Mesendoderm (in vitro differentiated cells): ENCODE data around the gene SLC39A11.

Experiments
- DNase-seq: peaks from one replicate; pipeline ENCODE4 v3.0.0; 2013
- H2AK5ac ChIP-seq: 2 replicates; pipeline ENCODE4 v1.6.1; 2013; ENCODE audit warnings: low read length, inconsistent platforms
- H2BK120ac ChIP-seq: 2 replicates; pipeline ENCODE4 v1.6.1; 2013; ENCODE audit warnings: low read depth, mild to moderate bottlenecking, low read length, moderate library complexity, mixed read lengths
- H2BK15ac ChIP-seq: replicated peaks from 2 replicates; pipeline ENCODE4 v1.6.1; 2013; ENCODE audit warnings: low read depth, mild to moderate bottlenecking, moderate library complexity
- H2BK5ac ChIP-seq: 2 replicates; pipeline ENCODE4 v1.6.1; 2013; ENCODE audit warnings: low read length, inconsistent platforms
- H3K18ac ChIP-seq: 2 replicates; pipeline ENCODE4 v1.6.1; 2013; ENCODE audit warnings: mild to moderate bottlenecking, low read length, mixed read lengths
- H3K23ac ChIP-seq: one replicate; pipeline ENCODE4 v1.6.1; 2013; ENCODE audit warnings: low read length
- H3K27ac ChIP-seq: 2 replicates; pipeline ENCODE4 v1.5.1; 2013; ENCODE audit warnings: low read depth, mild to moderate bottlenecking, inconsistent platforms, low read length, moderate library complexity
- H3K27me3 ChIP-seq: 2 replicates; pipeline ENCODE4 v1.6.1; 2013; ENCODE audit warnings: low read length, control low read depth, mild to moderate bottlenecking, inconsistent platforms; ENCODE audit not compliant: insufficient read depth, poor library complexity
- H3K36me3 ChIP-seq: 2 replicates; pipeline ENCODE4 v1.6.1; 2013; ENCODE audit warnings: low read length, inconsistent platforms; ENCODE audit not compliant: control insufficient read depth, insufficient read depth
- H3K4ac ChIP-seq: one replicate; pipeline ENCODE4 v1.6.1; 2013; ENCODE audit warnings: low read depth, mild to moderate bottlenecking, low read length, moderate library complexity
- H3K4me1 ChIP-seq: 2 replicates; pipeline ENCODE4 v1.6.1; 2013; ENCODE audit warnings: low read depth, low read length, inconsistent platforms; ENCODE audit not compliant: control insufficient read depth
- H3K4me2 ChIP-seq: 2 replicates; pipeline ENCODE4 v1.6.1; 2013; ENCODE audit warnings: low read length
- H3K4me3 ChIP-seq: 2 replicates; pipeline ENCODE4 v1.5.1; 2013; ENCODE audit warnings: mild to moderate bottlenecking, low read length
- H3K56ac ChIP-seq: one replicate; pipeline ENCODE4 v1.6.1; 2013; ENCODE audit warnings: low read length
- H3K79me1 ChIP-seq: 2 replicates; pipeline ENCODE4 v1.6.1; 2013; ENCODE audit warnings: low read length, inconsistent platforms
- H3K79me2 ChIP-seq: 2 replicates; pipeline ENCODE4 v1.6.1; 2013; ENCODE audit warnings: mild to moderate bottlenecking, low read length; ENCODE audit not compliant: control insufficient read depth, insufficient read depth
- H3K9ac ChIP-seq: 2 replicates; pipeline ENCODE4 v1.6.1; 2013; ENCODE audit warnings: low read length, inconsistent platforms
- H4K5ac ChIP-seq: one replicate; pipeline ENCODE4 v1.6.1; 2013; ENCODE audit warnings: low read length
- H4K8ac ChIP-seq: one replicate; pipeline ENCODE4 v1.6.1; 2013; ENCODE audit warnings: low read depth, mild to moderate bottlenecking, control low read depth, low read length, moderate library complexity
- WGBS: extraction: QIAGEN DNeasy Blood & Tissue Kit; methylation state at CpG from one replicate; pipeline ENCODE4 v1.1.7; 2013; ENCODE audit warnings: low lambda C conversion rate, missing lambda C conversion rate; ENCODE audit not compliant: insufficient coverage; ENCODE audit errors: extremely low coverage; 5-methylcytosine and 5-hydroxymethylcytosine counted together

SLC39A11 gene

DNA sequence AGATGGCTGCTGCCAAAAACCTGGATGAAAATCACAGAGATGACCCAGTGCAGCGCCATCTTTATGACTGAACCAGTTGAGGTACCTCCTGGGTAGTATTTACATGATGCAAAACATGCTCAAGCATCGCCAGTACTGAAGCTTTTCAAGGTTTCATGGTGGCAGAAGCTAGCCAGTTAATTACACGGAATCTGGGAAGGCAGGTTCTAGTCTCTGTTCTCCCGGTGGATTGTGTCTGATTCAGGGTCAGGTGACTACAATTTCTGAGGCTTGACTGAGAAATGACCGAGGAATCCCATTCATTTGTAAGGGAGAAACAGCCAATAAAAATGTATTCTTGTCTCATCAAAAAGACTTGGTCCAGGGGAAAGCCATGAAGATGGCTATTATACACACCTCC lies 209.1 kb downstream of the SLC39A11 start:
- H3K27ac ChIP-seq, result no peak overlapping the region
- H3K79me2 ChIP-seq, result no peaks in the 10 kb centered on the region
- no peak overlapping the region for H3K9ac ChIP-seq
- no peak overlapping the region for H2BK15ac ChIP-seq
- H3K4ac ChIP-seq, result no peak overlapping the region
- WGBS, result no CpG with 5 or more reads among the region's 5 CpGs
- H3K56ac ChIP-seq, result no peak overlapping the region
- no peak overlapping the region for H4K8ac ChIP-seq
- H3K4me3 ChIP-seq, result no peak overlapping the region
- H3K23ac ChIP-seq, result no peak overlapping the region
- H3K18ac ChIP-seq, result no peak overlapping the region
- no peaks in the 10 kb centered on the region for H3K27me3 ChIP-seq
- DNase-seq, result no peak
- H4K5ac ChIP-seq, result no peak overlapping the region
- H2BK120ac ChIP-seq, result no peak overlapping the region
- no peak overlapping the region for H2AK5ac ChIP-seq
- H3K4me2 ChIP-seq, result no peak overlapping the region
- no peaks in the 10 kb centered on the region for H3K4me1 ChIP-seq
- H3K36me3 ChIP-seq, result no peaks in the 10 kb centered on the region
- no peak overlapping the region for H2BK5ac ChIP-seq
- H3K79me1 ChIP-seq, result no peaks in the 10 kb centered on the region

DNA sequence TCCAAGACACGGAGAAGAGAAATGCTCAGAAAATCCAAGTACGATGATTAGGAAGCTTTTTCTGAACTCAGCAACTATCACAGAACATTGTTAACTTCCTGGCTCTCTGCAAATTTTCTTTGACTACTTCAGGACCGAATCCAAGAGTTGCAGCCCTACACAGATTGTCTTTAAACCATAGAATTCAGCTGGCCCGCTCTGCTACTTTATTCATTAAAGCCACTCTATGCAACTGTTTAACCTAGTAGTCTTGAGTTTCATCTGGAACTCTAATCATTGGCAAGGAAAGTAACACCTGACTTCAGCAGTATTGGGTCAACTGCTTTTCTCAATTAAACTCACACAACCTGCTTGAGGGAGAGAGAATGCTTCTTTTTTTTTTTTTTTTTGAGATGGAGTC lies 210.1 kb downstream of the SLC39A11 start:
- Histone ChIP-seq H3K18ac (no peak overlapping the region), H3K4ac (no peak overlapping the region), H3K36me3 (no peaks in the 10 kb centered on the region), H3K4me3 (no peak overlapping the region), H3K79me2 (no peaks in the 10 kb centered on the region), H3K27me3 (no peaks in the 10 kb centered on the region), H2BK120ac (no peak overlapping the region), H4K8ac (no peak overlapping the region), H2AK5ac (no peak overlapping the region), H3K9ac (no peak overlapping the region), H3K4me2 (no peak overlapping the region), H4K5ac (no peak overlapping the region), H3K79me1 (no peaks in the 10 kb centered on the region), H3K4me1 (no peaks in the 10 kb centered on the region), H2BK15ac (no peak overlapping the region), H3K23ac (no peak overlapping the region), H3K56ac (no peak overlapping the region), H2BK5ac (no peak overlapping the region), H3K27ac (no peak overlapping the region)
- DNase-seq, result no peak
- no CpG with 5 or more reads among the region's 4 CpGs for WGBS

DNA sequence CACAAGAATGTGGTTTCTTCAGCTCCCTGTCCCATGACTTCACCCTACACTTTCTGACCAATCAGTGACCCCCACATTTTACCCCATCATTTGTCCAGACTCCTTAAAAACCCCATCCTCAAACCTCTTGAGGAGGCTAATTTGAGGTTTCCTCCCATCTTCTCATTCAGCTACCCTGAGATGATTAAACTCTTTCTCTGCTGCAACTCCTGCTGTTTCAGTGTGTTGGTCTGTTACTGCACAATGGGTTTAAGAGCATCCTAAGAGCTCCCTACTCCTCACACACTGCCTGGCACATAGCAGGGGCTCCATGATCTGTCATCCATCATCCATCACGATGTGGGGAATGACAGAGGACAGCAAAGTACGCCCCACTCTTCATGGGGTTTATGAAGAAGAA lies 212.6 kb downstream of the SLC39A11 start:
- Histone ChIP-seq H2BK5ac (no peak overlapping the region), H3K56ac (no peak overlapping the region), H3K4ac (no peak overlapping the region), H3K4me1 (no peaks in the 10 kb centered on the region), H3K23ac (no peak overlapping the region), H3K36me3 (no peaks in the 10 kb centered on the region), H3K27me3 (no peaks in the 10 kb centered on the region), H3K9ac (no peak overlapping the region), H3K79me1 (no peaks in the 10 kb centered on the region), H2AK5ac (no peak overlapping the region), H3K79me2 (no peaks in the 10 kb centered on the region), H3K27ac (no peak overlapping the region), H3K4me3 (no peak overlapping the region), H2BK120ac (no peak overlapping the region), H3K4me2 (no peak overlapping the region), H2BK15ac (no peak overlapping the region), H3K18ac (no peak overlapping the region), H4K5ac (no peak overlapping the region), H4K8ac (no peak overlapping the region)
- no CpG with 5 or more reads among the region's 2 CpGs for WGBS
- DNase-seq, result no peak

DNA sequence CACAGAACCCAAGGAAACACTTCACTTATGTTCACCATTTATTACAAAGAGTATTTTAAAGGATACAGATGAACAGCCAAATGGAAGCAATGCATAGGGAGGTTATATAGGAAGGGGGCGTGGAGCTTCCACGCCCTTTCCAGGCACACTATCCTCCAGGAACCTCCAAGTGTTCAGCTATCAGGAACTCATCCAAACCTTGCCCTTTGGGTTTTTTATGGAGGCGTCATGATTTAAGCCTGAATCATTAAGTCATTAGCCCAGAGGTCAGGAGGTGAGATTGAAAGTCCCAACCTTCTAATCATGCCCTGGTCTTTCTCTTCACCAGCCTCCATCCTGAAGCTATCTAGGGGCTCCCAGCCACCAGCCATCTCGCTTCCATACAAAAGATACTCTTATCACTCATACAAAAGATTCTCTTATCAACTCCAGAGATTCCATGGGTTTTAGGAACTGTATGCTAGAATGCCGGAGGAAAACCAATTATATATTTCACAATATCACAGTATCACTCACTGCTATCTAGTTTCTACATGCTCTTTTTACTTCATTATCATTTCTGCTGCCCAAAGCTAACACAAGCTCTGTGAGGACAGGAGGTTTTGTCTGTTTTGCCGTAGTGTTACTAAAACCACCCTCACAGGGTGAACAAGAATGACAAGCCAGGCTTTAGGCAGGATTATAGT lies 213.4 kb downstream of the SLC39A11 start:
- DNase-seq, result peak; percentile 57
- H3K56ac ChIP-seq, result no peak overlapping the region
- no peaks in the 10 kb centered on the region for H3K4me1 ChIP-seq
- no peak overlapping the region for H3K4me3 ChIP-seq
- H2AK5ac ChIP-seq, result no peak overlapping the region
- H2BK15ac ChIP-seq, result no peak overlapping the region
- H3K18ac ChIP-seq, result no peak overlapping the region
- no peaks in the 10 kb centered on the region for H3K36me3 ChIP-seq
- no peak overlapping the region for H3K4ac ChIP-seq
- no peak overlapping the region for H2BK120ac ChIP-seq
- H3K27me3 ChIP-seq, result no peaks in the 10 kb centered on the region
- H3K27ac ChIP-seq, result no peak overlapping the region
- whole genome bisulfite sequencing, result no CpG with 5 or more reads among the region's 6 CpGs
- no peak overlapping the region for H2BK5ac ChIP-seq
- no peak overlapping the region for H3K23ac ChIP-seq
- H3K9ac ChIP-seq, result no peak overlapping the region
- no peak overlapping the region for H4K5ac ChIP-seq
- H4K8ac ChIP-seq, result no peak overlapping the region
- H3K79me1 ChIP-seq, result no peaks in the 10 kb centered on the region
- no peaks in the 10 kb centered on the region for H3K79me2 ChIP-seq
- no peak overlapping the region for H3K4me2 ChIP-seq

DNA sequence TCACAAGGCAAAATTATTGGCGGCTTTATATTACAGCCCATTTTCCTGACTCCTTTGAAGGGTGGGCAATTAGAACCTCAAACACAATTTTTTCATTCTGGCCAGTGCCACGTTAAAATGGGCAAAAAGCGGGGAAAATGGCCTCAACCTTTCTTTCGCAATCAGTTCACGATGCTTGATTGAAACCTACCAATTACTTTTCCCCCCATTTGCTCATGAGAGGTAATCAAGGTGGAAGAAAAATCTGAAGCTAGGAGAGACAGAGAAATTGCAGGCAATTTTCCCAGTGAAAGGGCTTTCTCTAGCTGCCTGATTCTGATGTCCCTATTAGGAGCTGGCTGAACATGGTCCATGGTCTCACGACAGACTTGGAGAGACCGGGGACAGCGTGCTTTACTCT lies 215.1 kb downstream of the SLC39A11 start:
- Histone ChIP-seq H3K36me3 (no peaks in the 10 kb centered on the region), H4K8ac (no peak overlapping the region)

DNA sequence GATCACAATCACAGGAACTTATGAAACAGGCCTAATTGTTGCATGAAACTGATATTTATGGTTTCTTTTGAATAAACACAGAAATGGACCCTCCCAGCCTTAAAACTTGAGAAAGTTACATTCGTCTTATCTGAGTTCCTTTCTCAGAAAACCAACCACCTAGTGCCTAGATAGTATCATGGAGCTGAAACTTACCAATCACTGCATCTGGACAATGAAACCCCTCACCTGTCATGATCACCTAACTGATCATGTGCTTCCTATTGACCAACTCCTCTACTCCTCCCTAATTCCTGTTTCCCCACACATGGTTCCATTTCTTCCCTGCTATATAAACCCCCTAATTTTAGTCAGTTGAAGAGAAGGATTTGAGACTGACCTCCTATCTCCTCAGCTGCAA lies 216.1 kb downstream of the SLC39A11 start:
- H3K36me3 ChIP-seq, result no peaks in the 10 kb centered on the region
- no peak overlapping the region for H3K4me3 ChIP-seq
- no peak overlapping the region for H2BK5ac ChIP-seq
- no CpG with 5 or more reads among the region's 1 CpG for WGBS
- H4K8ac ChIP-seq, result no peak overlapping the region
- H3K27ac ChIP-seq, result no peak overlapping the region
- no peak overlapping the region for H2BK120ac ChIP-seq
- no peaks in the 10 kb centered on the region for H3K27me3 ChIP-seq
- H3K9ac ChIP-seq, result no peak overlapping the region
- H3K79me1 ChIP-seq, result no peaks in the 10 kb centered on the region
- DNase-seq, result no peak
- no peaks in the 10 kb centered on the region for H3K79me2 ChIP-seq
- H3K23ac ChIP-seq, result no peak overlapping the region
- no peak overlapping the region for H3K18ac ChIP-seq
- H3K4me2 ChIP-seq, result no peak overlapping the region
- no peaks in the 10 kb centered on the region for H3K4me1 ChIP-seq
- no peak overlapping the region for H3K56ac ChIP-seq
- no peak overlapping the region for H2BK15ac ChIP-seq
- no peak overlapping the region for H4K5ac ChIP-seq
- no peak overlapping the region for H3K4ac ChIP-seq
- H2AK5ac ChIP-seq, result no peak overlapping the region

More for the DNA sequence above, 215.1 kb downstream of the SLC39A11 start:
- no peak overlapping the region for H3K4me2 ChIP-seq
- no peak overlapping the region for H3K56ac ChIP-seq
- no peak overlapping the region for H3K18ac ChIP-seq
- no peak overlapping the region for H3K23ac ChIP-seq
- no peak overlapping the region for H3K9ac ChIP-seq
- H3K79me1 ChIP-seq, result no peaks in the 10 kb centered on the region
- no peak overlapping the region for H4K5ac ChIP-seq
- H3K4ac ChIP-seq, result no peak overlapping the region
- H2AK5ac ChIP-seq, result no peak overlapping the region
- no peak overlapping the region for H3K27ac ChIP-seq
- no CpG with 5 or more reads among the region's 8 CpGs for WGBS
- no peak for DNase-seq
- H2BK15ac ChIP-seq, result no peak overlapping the region
- H3K79me2 ChIP-seq, result no peaks in the 10 kb centered on the region
- H3K4me1 ChIP-seq, result no peaks in the 10 kb centered on the region
- no peak overlapping the region for H2BK120ac ChIP-seq
- H2BK5ac ChIP-seq, result no peak overlapping the region
- no peaks in the 10 kb centered on the region for H3K27me3 ChIP-seq
- no peak overlapping the region for H3K4me3 ChIP-seq
